Suprapubic skin (tissue), 4 donors: Measurements from ENCODE around the gene MRAP2.

Source experiments
- POLR2A ChIP-seq, 2 donors: fragments of 450-650 bp; IDR thresholded peaks; one replicate each; pipeline ENCODE4 v1.6.1; 2017; ENCODE audit warnings: antibody characterized with exemption in 2 of 2, mild to moderate bottlenecking in 2 of 2, moderate library complexity in 2 of 2
- POLR2AphosphoS5 ChIP-seq, 3 donors: sonication (generic); formaldehyde crosslinking; IDR thresholded peaks; one replicate each; pipeline ENCODE4 v1.6.1; 2017; ENCODE audit warnings: antibody characterized with exemption in 3 of 3
- TF ChIP-seq, protein P1 (sequence below), 2 donors: fragments of 200-600 bp in 1 of 2; fragments of 450-650 bp in 1 of 2; sonication (generic) in 1 of 2; IDR thresholded peaks; one replicate each; pipeline ENCODE4 v1.5.1; 2016 to 2019; ENCODE audit warnings: antibody characterized with exemption in 2 of 2, mild to moderate bottlenecking in 1 of 2, moderate library complexity in 1 of 2

DNA sequence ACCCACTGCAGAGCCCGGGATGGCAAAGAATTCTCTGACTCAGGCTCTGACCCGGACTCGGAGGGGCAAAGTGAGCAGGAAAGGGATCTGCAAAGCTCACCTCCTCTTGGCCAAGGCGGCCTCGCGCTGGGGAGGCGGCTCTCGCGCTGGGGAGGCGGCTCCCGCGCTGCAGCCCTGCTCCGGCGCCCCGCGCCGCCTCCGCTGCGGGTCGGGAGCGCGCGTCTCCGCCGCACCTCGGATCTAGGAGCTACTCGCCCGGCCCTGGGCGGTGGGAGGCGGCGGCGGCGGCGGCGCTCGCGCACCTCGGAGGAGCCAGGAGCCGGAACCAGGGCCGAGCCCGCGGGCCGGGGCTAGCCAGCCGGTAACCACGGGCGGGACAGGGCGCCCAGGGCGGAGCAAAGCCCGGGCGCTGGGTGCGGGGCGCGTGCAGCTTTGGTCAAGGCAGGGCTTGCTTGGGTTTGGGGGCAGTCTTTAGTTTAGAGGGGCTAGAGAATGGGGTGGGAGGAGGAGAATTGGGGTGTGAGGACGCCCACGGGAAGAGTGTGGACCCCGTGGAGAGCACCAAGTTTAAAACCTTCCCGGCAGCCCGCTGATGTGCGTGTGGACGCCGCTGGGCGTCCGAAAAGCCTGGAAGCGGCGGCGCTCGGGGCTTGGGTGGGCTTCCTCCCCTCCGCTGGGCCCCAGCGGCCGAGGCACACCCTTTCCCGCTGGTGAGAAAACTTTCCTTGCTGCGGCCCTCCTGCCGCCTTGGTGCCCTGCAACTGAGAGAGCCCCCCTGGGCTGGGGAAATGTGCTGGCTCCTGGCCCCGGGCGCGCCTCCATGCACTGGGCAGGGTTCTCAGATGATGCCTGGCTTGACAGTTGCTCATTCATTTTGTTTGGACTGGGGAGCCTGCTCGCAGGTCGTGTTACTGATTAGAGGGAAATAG lies at the start of gene MRAP2:
- TF ChIP-seq, protein P1, sequence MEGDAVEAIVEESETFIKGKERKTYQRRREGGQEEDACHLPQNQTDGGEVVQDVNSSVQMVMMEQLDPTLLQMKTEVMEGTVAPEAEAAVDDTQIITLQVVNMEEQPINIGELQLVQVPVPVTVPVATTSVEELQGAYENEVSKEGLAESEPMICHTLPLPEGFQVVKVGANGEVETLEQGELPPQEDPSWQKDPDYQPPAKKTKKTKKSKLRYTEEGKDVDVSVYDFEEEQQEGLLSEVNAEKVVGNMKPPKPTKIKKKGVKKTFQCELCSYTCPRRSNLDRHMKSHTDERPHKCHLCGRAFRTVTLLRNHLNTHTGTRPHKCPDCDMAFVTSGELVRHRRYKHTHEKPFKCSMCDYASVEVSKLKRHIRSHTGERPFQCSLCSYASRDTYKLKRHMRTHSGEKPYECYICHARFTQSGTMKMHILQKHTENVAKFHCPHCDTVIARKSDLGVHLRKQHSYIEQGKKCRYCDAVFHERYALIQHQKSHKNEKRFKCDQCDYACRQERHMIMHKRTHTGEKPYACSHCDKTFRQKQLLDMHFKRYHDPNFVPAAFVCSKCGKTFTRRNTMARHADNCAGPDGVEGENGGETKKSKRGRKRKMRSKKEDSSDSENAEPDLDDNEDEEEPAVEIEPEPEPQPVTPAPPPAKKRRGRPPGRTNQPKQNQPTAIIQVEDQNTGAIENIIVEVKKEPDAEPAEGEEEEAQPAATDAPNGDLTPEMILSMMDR (IDR thresholded peaks at IDR 0.05), result no peak
- TF ChIP-seq POLR2AphosphoS5 (IDR thresholded peaks at IDR 0.05) (no peak), POLR2A (IDR thresholded peaks at IDR 0.05) (no peak)
